Liver (tissue), 3 donors: ENCODE results near the gene C9orf85.

Experiments used
- EGR1 ChIP-seq, 2 donors: IDR thresholded peaks; 2 replicates each; pipeline ENCODE4 v1.6.1; 2016 to 2018; ENCODE audit warnings: antibody characterized with exemption in 2 of 2, low read depth in 2 of 2
- JUND ChIP-seq, 2 donors: IDR thresholded peaks; 2 replicates each; pipeline ENCODE4 v1.6.1; 2016; ENCODE audit warnings: antibody characterized with exemption in 2 of 2
- RAD21 ChIP-seq, 2 donors: IDR thresholded peaks; 2 replicates each; pipeline ENCODE4 v1.6.1; 2016; ENCODE audit warnings: antibody characterized with exemption in 2 of 2, mild to moderate bottlenecking in 2 of 2
- SP1 ChIP-seq: IDR thresholded peaks from 2 replicates; pipeline ENCODE4 v1.6.1; 2018; ENCODE audit warnings: antibody characterized with exemption, mild to moderate bottlenecking
- TAF1 ChIP-seq: conservative IDR thresholded peaks from 2 replicates; pipeline ENCODE4 v1.6.1; 2016; ENCODE audit warnings: antibody characterized with exemption, mild to moderate bottlenecking
- YY1 ChIP-seq: IDR thresholded peaks from 2 replicates; pipeline ENCODE4 v1.6.1; 2016; ENCODE audit warnings: antibody characterized with exemption, mild to moderate bottlenecking
- TF ChIP-seq, protein P1 (sequence below): fragments of 150-350 bp; IDR thresholded peaks from 2 replicates; pipeline ENCODE4 v1.5.1; 2017; ENCODE audit warnings: improper control_type of control experiment, low read depth, low read length; ENCODE audit not compliant: missing input control
- TF ChIP-seq, protein P2 (sequence below): IDR thresholded peaks from 2 replicates; pipeline ENCODE4 v1.6.1; 2016; ENCODE audit warnings: antibody characterized with exemption
- donor health status: healthy.
- donor health status: healthy.

DNA sequence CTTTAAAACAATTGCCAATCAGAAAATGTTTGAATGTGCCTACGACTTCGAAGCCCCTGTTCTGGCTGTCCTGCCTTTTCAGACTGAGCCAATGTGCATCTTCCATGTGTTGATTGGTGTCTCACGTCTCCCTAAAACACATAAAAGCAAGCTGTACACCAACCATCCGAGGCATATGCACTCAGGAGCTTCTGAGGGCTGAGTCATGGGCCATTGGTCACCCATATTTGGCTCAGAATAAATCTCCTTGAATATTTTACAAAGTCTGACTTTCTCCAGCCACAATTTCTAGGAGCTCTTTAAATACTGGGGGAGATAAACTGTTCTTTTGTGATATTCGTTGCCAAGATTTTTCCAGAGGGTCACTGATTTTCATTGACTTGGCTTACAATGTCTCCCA lies 95.1 kb downstream of the C9orf85 start:
- TF ChIP-seq, protein P1, sequence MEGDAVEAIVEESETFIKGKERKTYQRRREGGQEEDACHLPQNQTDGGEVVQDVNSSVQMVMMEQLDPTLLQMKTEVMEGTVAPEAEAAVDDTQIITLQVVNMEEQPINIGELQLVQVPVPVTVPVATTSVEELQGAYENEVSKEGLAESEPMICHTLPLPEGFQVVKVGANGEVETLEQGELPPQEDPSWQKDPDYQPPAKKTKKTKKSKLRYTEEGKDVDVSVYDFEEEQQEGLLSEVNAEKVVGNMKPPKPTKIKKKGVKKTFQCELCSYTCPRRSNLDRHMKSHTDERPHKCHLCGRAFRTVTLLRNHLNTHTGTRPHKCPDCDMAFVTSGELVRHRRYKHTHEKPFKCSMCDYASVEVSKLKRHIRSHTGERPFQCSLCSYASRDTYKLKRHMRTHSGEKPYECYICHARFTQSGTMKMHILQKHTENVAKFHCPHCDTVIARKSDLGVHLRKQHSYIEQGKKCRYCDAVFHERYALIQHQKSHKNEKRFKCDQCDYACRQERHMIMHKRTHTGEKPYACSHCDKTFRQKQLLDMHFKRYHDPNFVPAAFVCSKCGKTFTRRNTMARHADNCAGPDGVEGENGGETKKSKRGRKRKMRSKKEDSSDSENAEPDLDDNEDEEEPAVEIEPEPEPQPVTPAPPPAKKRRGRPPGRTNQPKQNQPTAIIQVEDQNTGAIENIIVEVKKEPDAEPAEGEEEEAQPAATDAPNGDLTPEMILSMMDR = no peak
- TF ChIP-seq RAD21 (IDR thresholded peaks at IDR 0.05) (no peak), SP1 (no peak), JUND (IDR thresholded peaks at IDR 0.05) (no peak), EGR1 (IDR thresholded peaks at IDR 0.05; ENCODE audit: low read depth in 2 of 2) (no peak), TAF1 (no peak), YY1 (no peak)
- TF ChIP-seq, protein P2, sequence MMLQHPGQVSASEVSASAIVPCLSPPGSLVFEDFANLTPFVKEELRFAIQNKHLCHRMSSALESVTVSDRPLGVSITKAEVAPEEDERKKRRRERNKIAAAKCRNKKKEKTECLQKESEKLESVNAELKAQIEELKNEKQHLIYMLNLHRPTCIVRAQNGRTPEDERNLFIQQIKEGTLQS = no peak
